Measurements from ENCODE around the gene SOBP. TPM values are rescaled to one million over a fixed set of nuclear protein-coding genes. Genes with fewer than 3 reads are reported as not detected.

The SOBP gene
- total and polyA plus RNA-seq, 2 donors (not counting 1 experiment from before 2014, with no cell fraction given), result 0.82 to 1.5 TPM

GRCh38 chr6:107624050-107624449, 134.1 kb downstream of the SOBP start:
- H3K27ac Mint-ChIP-seq, result no peak overlapping the region
- WGBS (ENCODE audit: insufficient coverage), result 93% methylated on average over 3 of the region's 3 CpGs
- no peak overlapping the region for H3K27ac ChIP-seq (ENCODE audit: low read length in 2 of 2)
- no peak overlapping the region for H3K4me3 ChIP-seq (ENCODE audit: control extremely low read depth in 1 of 5, extremely low read depth in 1 of 5, insufficient read depth in 1 of 5, low read depth in 2 of 5, low read length in 4 of 5)
- H4K20me1 ChIP-seq (ENCODE audit: control insufficient read depth, insufficient read depth, low read length, poor library complexity, severe bottlenecking), result no peaks in the 10 kb centered on the region
- H3K79me2 ChIP-seq (ENCODE audit: control insufficient read depth, insufficient read depth, low read length), result no peaks in the 10 kb centered on the region
- POLR2A ChIA-PET, result no interaction called here
- no peak overlapping the region for H3K9ac ChIP-seq (ENCODE audit: low read length)
- TF ChIP-seq CTCF (IDR thresholded peaks at IDR 0.05) (no peak), EZH2 (IDR thresholded peaks at IDR 0.05; ENCODE audit: borderline replicate concordance, insufficient read depth, low read depth, low read length, poor library complexity, severe bottlenecking) (no peak)
- ATAC-seq (ENCODE audit: low read depth) (no peak), DNase-seq (no peak)
- H3K9me3 ChIP-seq (ENCODE audit: control extremely low read depth in 1 of 3, control insufficient read depth in 2 of 3, insufficient read depth in 1 of 3, low read length in 2 of 3), result no peaks in the 10 kb centered on the region
- no peaks in the 10 kb centered on the region for H3K9me3 Mint-ChIP-seq (ENCODE audit: insufficient read depth)
- H3K4me3 Mint-ChIP-seq, result no peak overlapping the region
- no peaks in the 10 kb centered on the region for H3K36me3 ChIP-seq (replicated peaks in 1 of 2; ENCODE audit: control extremely low read depth in 1 of 2, control insufficient read depth in 1 of 2, extremely low read depth in 1 of 2, insufficient read depth in 2 of 2, low read length in 1 of 2)
- CTCF ChIA-PET, result interaction anchor here (1.0 to 1.1 kb wide), 2 partner anchors 17 to 52 kb away, joined by 3 read pairs; no protein-coding TSS in a partner anchor
- H2AFZ ChIP-seq (ENCODE audit: insufficient read depth, low read depth, low read length, poor library complexity, severe bottlenecking), result no peak overlapping the region
- peaks cover 16% of the 10 kb centered on the region for H3K4me1 Mint-ChIP-seq
- H3K27me3 ChIP-seq (replicated peaks in 1 of 4; ENCODE audit: control extremely low read depth in 1 of 4, control insufficient read depth in 3 of 4, insufficient read depth in 4 of 4, low read length in 3 of 4), result no peaks in the 10 kb centered on the region
- H3K4me1 ChIP-seq (ENCODE audit: control insufficient read depth in 2 of 2, insufficient read depth in 2 of 2, low read length in 2 of 2), result peaks cover 18 to 19% of the 10 kb centered on the region in 2 donors
- H3K27me3 Mint-ChIP-seq, result no peaks in the 10 kb centered on the region
- intact Hi-C loops (cut with micrococcal nuclease), result no loop called here
- H3K4me2 ChIP-seq (replicated peaks; ENCODE audit: low read depth, low read length, poor library complexity, severe bottlenecking), result no peak overlapping the region

GRCh38 chr6:107624541-107624940, 134.6 kb downstream of the SOBP start:
- Mint-ChIP-seq H3K4me3 (no peak overlapping the region), H3K27ac (no peak overlapping the region), H3K27me3 (no peaks in the 10 kb centered on the region), H3K9me3 (ENCODE audit: insufficient read depth) (no peaks in the 10 kb centered on the region), H3K4me1 (peaks cover 12% of the 10 kb centered on the region)
- intact Hi-C loops (cut with micrococcal nuclease), result no loop called here
- Histone ChIP-seq H4K20me1 (ENCODE audit: control insufficient read depth, insufficient read depth, low read length, poor library complexity, severe bottlenecking) (no peaks in the 10 kb centered on the region), H3K27ac (ENCODE audit: low read length in 2 of 2) (no peak overlapping the region), H3K4me2 (replicated peaks; ENCODE audit: low read depth, low read length, poor library complexity, severe bottlenecking) (no peak overlapping the region), H3K27me3 (replicated peaks in 1 of 4; ENCODE audit: control extremely low read depth in 1 of 4, control insufficient read depth in 3 of 4, insufficient read depth in 4 of 4, low read length in 3 of 4) (no peaks in the 10 kb centered on the region), H3K79me2 (ENCODE audit: control insufficient read depth, insufficient read depth, low read length) (no peaks in the 10 kb centered on the region), H3K36me3 (replicated peaks in 1 of 2; ENCODE audit: control extremely low read depth in 1 of 2, control insufficient read depth in 1 of 2, extremely low read depth in 1 of 2, insufficient read depth in 2 of 2, low read length in 1 of 2) (no peaks in the 10 kb centered on the region), H3K9ac (ENCODE audit: low read length) (no peak overlapping the region), H2AFZ (ENCODE audit: insufficient read depth, low read depth, low read length, poor library complexity, severe bottlenecking) (no peak overlapping the region), H3K4me1 (ENCODE audit: control insufficient read depth in 2 of 2, insufficient read depth in 2 of 2, low read length in 2 of 2) (peaks cover 14 to 15% of the 10 kb centered on the region in 2 donors), H3K9me3 (ENCODE audit: control extremely low read depth in 1 of 3, control insufficient read depth in 2 of 3, insufficient read depth in 1 of 3, low read length in 2 of 3) (no peaks in the 10 kb centered on the region), H3K4me3 (ENCODE audit: control extremely low read depth in 1 of 5, extremely low read depth in 1 of 5, insufficient read depth in 1 of 5, low read depth in 2 of 5, low read length in 4 of 5) (no peak overlapping the region)
- ATAC-seq (ENCODE audit: low read depth), result no peak
- no CpG with 5 or more reads among the region's 1 CpG for WGBS (ENCODE audit: insufficient coverage)
- POLR2A ChIA-PET, result no interaction called here
- DNase-seq, result no peak
- no peak for TF ChIP-seq CTCF (IDR thresholded peaks at IDR 0.05)
- no peak for TF ChIP-seq EZH2 (IDR thresholded peaks at IDR 0.05; ENCODE audit: borderline replicate concordance, insufficient read depth, low read depth, low read length, poor library complexity, severe bottlenecking)
- CTCF ChIA-PET, result no interaction called here
